ENCODE measurements around the gene ZFYVE19.

DNA sequence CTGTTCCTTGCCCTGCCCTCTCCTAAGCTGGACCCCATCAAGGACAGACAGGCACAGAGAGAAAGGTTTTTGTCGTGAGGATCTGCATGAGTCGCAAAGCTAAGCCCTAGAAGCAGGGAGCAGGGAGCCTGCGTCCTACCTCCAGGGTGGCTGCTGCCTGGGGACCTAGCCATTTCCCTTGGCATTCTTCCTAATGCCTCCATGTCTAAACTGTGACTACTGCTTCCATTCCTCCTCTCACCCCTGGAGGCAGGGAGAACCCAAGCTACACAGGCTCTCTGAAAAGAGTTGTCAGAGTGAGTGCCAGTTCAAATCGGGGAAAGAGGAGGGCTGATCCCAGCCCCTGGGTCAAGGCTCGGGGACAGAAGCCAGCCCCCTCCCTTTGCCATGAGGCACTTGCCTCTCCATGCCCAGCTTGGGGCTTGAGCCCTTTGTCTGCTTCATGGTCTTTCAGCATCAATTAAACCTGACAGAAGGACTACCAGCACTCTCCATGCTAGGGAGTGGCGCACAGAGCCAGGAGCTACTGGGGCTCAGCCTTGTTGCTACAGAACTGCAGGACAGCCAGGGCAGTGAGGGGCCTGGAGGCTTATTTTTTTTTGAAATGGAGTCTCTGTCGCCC is 40.6 kb upstream of the ZFYVE19 start:
- TF ChIP-seq POLR2A (IDR thresholded peaks at IDR 0.05), result no peak
- TF ChIP-seq, protein P1, sequence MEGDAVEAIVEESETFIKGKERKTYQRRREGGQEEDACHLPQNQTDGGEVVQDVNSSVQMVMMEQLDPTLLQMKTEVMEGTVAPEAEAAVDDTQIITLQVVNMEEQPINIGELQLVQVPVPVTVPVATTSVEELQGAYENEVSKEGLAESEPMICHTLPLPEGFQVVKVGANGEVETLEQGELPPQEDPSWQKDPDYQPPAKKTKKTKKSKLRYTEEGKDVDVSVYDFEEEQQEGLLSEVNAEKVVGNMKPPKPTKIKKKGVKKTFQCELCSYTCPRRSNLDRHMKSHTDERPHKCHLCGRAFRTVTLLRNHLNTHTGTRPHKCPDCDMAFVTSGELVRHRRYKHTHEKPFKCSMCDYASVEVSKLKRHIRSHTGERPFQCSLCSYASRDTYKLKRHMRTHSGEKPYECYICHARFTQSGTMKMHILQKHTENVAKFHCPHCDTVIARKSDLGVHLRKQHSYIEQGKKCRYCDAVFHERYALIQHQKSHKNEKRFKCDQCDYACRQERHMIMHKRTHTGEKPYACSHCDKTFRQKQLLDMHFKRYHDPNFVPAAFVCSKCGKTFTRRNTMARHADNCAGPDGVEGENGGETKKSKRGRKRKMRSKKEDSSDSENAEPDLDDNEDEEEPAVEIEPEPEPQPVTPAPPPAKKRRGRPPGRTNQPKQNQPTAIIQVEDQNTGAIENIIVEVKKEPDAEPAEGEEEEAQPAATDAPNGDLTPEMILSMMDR (IDR thresholded peaks at IDR 0.05), result no peak
